A549 (cell line): ENCODE measurements around the gene EFEMP2. TPM values are rescaled to one million over a fixed set of nuclear protein-coding genes. Genes with fewer than 3 reads are reported as not detected.

Experiments used
- ATAC-seq, 2 experiments: fragments of 200-7000 bp in 1 of 2; fragments of >200 bp in 1 of 2; cut with Nextera tagmentation in 1 of 2; cut with Tn5 transposase in 1 of 2; 3 replicates each; pipeline versions ENCODE4 v1.8.0 to v1.9.1; 2018 to 2020; ENCODE audit warnings: mild to moderate bottlenecking in 1 of 2, moderate library complexity in 1 of 2
- CTCF ChIA-PET: fragments of 300-600 bp; sonication (Branson Sonifier 250); formaldehyde crosslinking; extraction: SDS; loops from one replicate; lab custom pipeline; 2021; ENCODE audit warnings: antibody characterized with exemption, inconsistent platforms; lab: Yijun Ruan, JAX
- POLR2A ChIA-PET: fragments of 350-600 bp; formaldehyde crosslinking; extraction: SDS; loops from one replicate; lab custom pipeline; 2021; ENCODE audit warnings: antibody characterized with exemption, inconsistent platforms; lab: Yijun Ruan, JAX
- DNase-seq, 2 experiments: peaks; one replicate each; pipeline versions ENCODE4 v3.0.0 to v3.0.0-alpha.2; 2011 to 2016; ENCODE audit warnings: low read depth in 1 of 2, low spot score in 1 of 2
- FAIRE-seq: peaks from 2 replicates; lab custom pipeline; 2011; peaks lifted over from hg19 to GRCh38; lab: Jason Lieb, UNC
- H3K27ac ChIP-seq, 2 experiments: fragments of >200 bp; sonication (Bioruptor Twin); formaldehyde crosslinking; 3 replicates each; pipeline ENCODE4 v1.5.1; 2016 to 2017
- H3K4me1 ChIP-seq: fragments of >200 bp; sonication (Bioruptor Twin); formaldehyde crosslinking; 3 replicates; pipeline ENCODE4 v1.6.1; 2016
- H3K4me2 ChIP-seq: fragments of >200 bp; sonication (Bioruptor Twin); formaldehyde crosslinking; 3 replicates; pipeline ENCODE4 v1.6.1; 2016
- H3K4me3 ChIP-seq: fragments of >200 bp; sonication (Bioruptor Twin); formaldehyde crosslinking; 3 replicates; pipeline ENCODE4 v1.5.1; 2016
- H3K9me3 ChIP-seq: fragments of >200 bp; sonication (Bioruptor Twin); formaldehyde crosslinking; 3 replicates; pipeline ENCODE4 v1.6.1; 2016
- CBX2 ChIP-seq: fragments of 200-600 bp; sonication (generic); IDR thresholded peaks from 2 replicates; pipeline ENCODE4 v1.6.1; 2016; ENCODE audit warnings: low read depth, mild to moderate bottlenecking, borderline replicate concordance
- CBX8 ChIP-seq: fragments of 200-600 bp; sonication (generic); IDR thresholded peaks from 2 replicates; pipeline ENCODE4 v1.6.1; 2016
- CEBPB ChIP-seq, 2 experiments: fragments of >200 bp in 1 of 2; sonication (Bioruptor Twin) in 1 of 2; formaldehyde crosslinking in 1 of 2; IDR thresholded peaks; 2 replicates each; pipeline ENCODE4 v1.6.1; 2012 to 2016
- E2F6 ChIP-seq: IDR thresholded peaks from 2 replicates; pipeline ENCODE4 v1.6.1; 2012; ENCODE audit warnings: low read depth, borderline replicate concordance
- EHMT2 ChIP-seq: fragments of 200-600 bp; sonication (generic); IDR thresholded peaks from 2 replicates; pipeline ENCODE4 v1.6.1; 2016; ENCODE audit warnings: antibody characterized with exemption, low read depth, mild to moderate bottlenecking, moderate library complexity
- EP300 ChIP-seq, 2 experiments: fragments of >200 bp; sonication (Bioruptor Twin); formaldehyde crosslinking; IDR thresholded peaks; 2 replicates in 1 of 2; 3 replicates in 1 of 2; pipeline ENCODE4 v1.6.1; 2016 to 2017
- ESRRA ChIP-seq: fragments of 150-350 bp; IDR thresholded peaks from 2 replicates; pipeline ENCODE4 v1.6.1; 2014; ENCODE audit warnings: mild to moderate bottlenecking, low read length, borderline replicate concordance
- FOSB ChIP-seq: fragments of 250-450 bp; sonication (Bioruptor Pico); IDR thresholded peaks from 2 replicates; pipeline ENCODE4 v1.5.0; 2020; ENCODE audit warnings: mild to moderate bottlenecking, moderate library complexity
- HEYL ChIP-seq: fragments of 250-450 bp; sonication (Bioruptor Pico); IDR thresholded peaks from 2 replicates; pipeline ENCODE4 v1.8.0; 2021; ENCODE audit warnings: mild to moderate bottlenecking, moderate library complexity
- JUN ChIP-seq, 2 experiments: fragments of >200 bp; sonication (Bioruptor Twin); formaldehyde crosslinking; IDR thresholded peaks; 2 replicates in 1 of 2; 3 replicates in 1 of 2; pipeline ENCODE4 v1.6.1; 2016 to 2017
- MAZ ChIP-seq: fragments of 150-350 bp; IDR thresholded peaks from 2 replicates; pipeline ENCODE4 v1.6.1; 2014; ENCODE audit warnings: antibody characterized with exemption, low read depth, low read length, borderline replicate concordance
- MYC ChIP-seq: IDR thresholded peaks from 2 replicates; pipeline ENCODE4 v1.6.1; 2012; ENCODE audit warnings: mild to moderate bottlenecking, inconsistent platforms, low read length, improper control_type of control experiment, borderline replicate concordance
- NFE2L2 ChIP-seq: fragments of 150-350 bp; conservative IDR thresholded peaks from 2 replicates; pipeline ENCODE4 v1.6.1; 2014; ENCODE audit warnings: low read length
- NPAS2 ChIP-seq: fragments of 250-450 bp; sonication (Bioruptor Pico); IDR thresholded peaks from 2 replicates; pipeline ENCODE4 v1.8.0; 2022; ENCODE audit warnings: mild to moderate bottlenecking, moderate library complexity, borderline replicate concordance
- NR3C1 ChIP-seq: fragments of >200 bp; sonication (Bioruptor Twin); formaldehyde crosslinking; IDR thresholded peaks from 3 replicates; pipeline ENCODE4 v1.6.1; 2017
- RAD21 ChIP-seq, 2 experiments: fragments of >200 bp in 1 of 2; sonication (Bioruptor Twin) in 1 of 2; formaldehyde crosslinking in 1 of 2; IDR thresholded peaks in 1 of 2; conservative IDR thresholded peaks in 1 of 2; 2 replicates in 1 of 2; 3 replicates in 1 of 2; pipeline ENCODE4 v1.6.1; 2012 to 2018; ENCODE audit warnings: inconsistent platforms in 1 of 2
- RFX5 ChIP-seq: fragments of 450-650 bp; IDR thresholded peaks from 2 replicates; pipeline ENCODE4 v1.7.1; 2014; ENCODE audit warnings: antibody characterized with exemption, mild to moderate bottlenecking, moderate library complexity
- RNF2 ChIP-seq: fragments of 200-600 bp; sonication (generic); IDR thresholded peaks from 2 replicates; pipeline ENCODE4 v1.6.1; 2016; ENCODE audit warnings: low read depth, mild to moderate bottlenecking, antibody characterized with exemption, moderate library complexity, borderline replicate concordance
- SMC3 ChIP-seq: fragments of >200 bp; sonication (Bioruptor Twin); formaldehyde crosslinking; IDR thresholded peaks from 3 replicates; pipeline ENCODE4 v1.6.1; 2018; ENCODE audit warnings: inconsistent platforms
- TFCP2L1 ChIP-seq: fragments of 250-450 bp; sonication (Bioruptor Pico); IDR thresholded peaks from 2 replicates; pipeline ENCODE4 v1.5.0; 2021; ENCODE audit warnings: mild to moderate bottlenecking
- TP53 ChIP-seq: fragments of 250-450 bp; sonication (Bioruptor Pico); IDR thresholded peaks from 2 replicates; pipeline ENCODE4 v1.5.0; 2021; ENCODE audit warnings: mild to moderate bottlenecking, moderate library complexity
- ZC3H11A ChIP-seq: fragments of 450-650 bp; IDR thresholded peaks from 2 replicates; pipeline ENCODE4 v1.6.1; 2014; ENCODE audit warnings: antibody characterized with exemption, mild to moderate bottlenecking
- ZSCAN20 ChIP-seq: fragments of 250-450 bp; sonication (Bioruptor Pico); IDR thresholded peaks from 2 replicates; pipeline ENCODE4 v1.8.0; 2022; ENCODE audit warnings: mild to moderate bottlenecking, moderate library complexity
- WGBS: methylation state at CpG from one replicate; pipeline ENCODE4 v1.1.6; 2017; ENCODE audit errors: missing lambda C conversion rate; 5-methylcytosine and 5-hydroxymethylcytosine counted together
- polyA plus RNA-seq, 4 experiments: library from polyadenylated mRNA; depleted of rRNA in 3 of 4; stranded (reverse); fragments of >200 nt; fragmentation: RNase III in 1 of 4; extraction: RNeasy Plus Mini Kit Qiagen cat#74134 plus additional on column Dnase treatment in 1 of 4; gene quantifications; 2 replicates in 3 of 4; 3 replicates in 1 of 4; pipeline ENCODE4 v1.2.3, GENCODE V29; 2011 to 2017
- TF ChIP-seq, protein P1 (sequence below): fragments of 250-450 bp; sonication (Bioruptor Pico); IDR thresholded peaks from 2 replicates; pipeline ENCODE4 v1.5.0; 2021; ENCODE audit warnings: mild to moderate bottlenecking, moderate library complexity, borderline replicate concordance
- TF ChIP-seq, protein P2 (sequence below): fragments of 150-350 bp; IDR thresholded peaks from 2 replicates; pipeline ENCODE4 v1.6.1; 2014; ENCODE audit warnings: low read depth, mild to moderate bottlenecking, low read length
- TF ChIP-seq, protein P3 (sequence below): IDR thresholded peaks from 2 replicates; pipeline ENCODE4 v1.6.1; 2012
- TF ChIP-seq, protein P4 (sequence below): fragments of >200 bp; sonication (Bioruptor Twin); formaldehyde crosslinking; IDR thresholded peaks from 3 replicates; pipeline ENCODE4 v1.5.1; 2016

Gene EFEMP2
- polyA plus RNA-seq, 2 of the 4 experiments (the other 2 are of a cell fraction) = 1.3 to 1.4 TPM

GRCh38 chr11:65870706-65871681, 1.6 kb downstream of the EFEMP2 start:
- Histone ChIP-seq H3K4me2 (no peak overlapping the region), H3K4me3 (no peak overlapping the region), H3K27ac (peak overlapping the region in 1 of 2 experiments; percentile 35; a peak in 2 of 6 replicates), H3K9me3 (no peaks in the 10 kb centered on the region), H3K4me1 (peaks cover 6% of the 10 kb centered on the region)
- TF ChIP-seq ZSCAN20 (no peak), EHMT2 (no peak), CEBPB (IDR thresholded peaks at IDR 0.05) (no peak), NPAS2 (CRISPR knock-in tag) (no peak), ZC3H11A (no peak), JUN (IDR thresholded peaks at IDR 0.05) (no peak), RNF2 (no peak), ESRRA (no peak), MYC (no peak), NR3C1 (no peak)
- TF ChIP-seq, protein P1, sequence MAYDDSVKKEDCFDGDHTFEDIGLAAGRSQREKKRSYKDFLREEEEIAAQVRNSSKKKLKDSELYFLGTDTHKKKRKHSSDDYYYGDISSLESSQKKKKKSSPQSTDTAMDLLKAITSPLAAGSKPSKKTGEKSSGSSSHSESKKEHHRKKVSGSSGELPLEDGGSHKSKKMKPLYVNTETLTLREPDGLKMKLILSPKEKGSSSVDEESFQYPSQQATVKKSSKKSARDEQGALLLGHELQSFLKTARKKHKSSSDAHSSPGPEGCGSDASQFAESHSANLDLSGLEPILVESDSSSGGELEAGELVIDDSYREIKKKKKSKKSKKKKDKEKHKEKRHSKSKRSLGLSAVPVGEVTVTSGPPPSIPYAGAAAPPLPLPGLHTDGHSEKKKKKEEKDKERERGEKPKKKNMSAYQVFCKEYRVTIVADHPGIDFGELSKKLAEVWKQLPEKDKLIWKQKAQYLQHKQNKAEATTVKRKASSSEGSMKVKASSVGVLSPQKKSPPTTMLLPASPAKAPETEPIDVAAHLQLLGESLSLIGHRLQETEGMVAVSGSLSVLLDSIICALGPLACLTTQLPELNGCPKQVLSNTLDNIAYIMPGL (CRISPR knock-in tag) = no peak
- TF ChIP-seq, protein P2, sequence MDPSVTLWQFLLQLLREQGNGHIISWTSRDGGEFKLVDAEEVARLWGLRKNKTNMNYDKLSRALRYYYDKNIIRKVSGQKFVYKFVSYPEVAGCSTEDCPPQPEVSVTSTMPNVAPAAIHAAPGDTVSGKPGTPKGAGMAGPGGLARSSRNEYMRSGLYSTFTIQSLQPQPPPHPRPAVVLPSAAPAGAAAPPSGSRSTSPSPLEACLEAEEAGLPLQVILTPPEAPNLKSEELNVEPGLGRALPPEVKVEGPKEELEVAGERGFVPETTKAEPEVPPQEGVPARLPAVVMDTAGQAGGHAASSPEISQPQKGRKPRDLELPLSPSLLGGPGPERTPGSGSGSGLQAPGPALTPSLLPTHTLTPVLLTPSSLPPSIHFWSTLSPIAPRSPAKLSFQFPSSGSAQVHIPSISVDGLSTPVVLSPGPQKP = no peak
- DNase-seq (no peak), FAIRE-seq (no peak), ATAC-seq (peak; percentile 6 to 7; a peak in 3 of 6 replicates)
- POLR2A ChIA-PET = interaction anchor here (0.8 to 2.9 kb wide), 7 partner anchors 10 to 18 kb away, joined by 3 to 15 read pairs (median 6); partner anchors contain the start of genes FIBP and MUS81
- 77% methylated on average over 15 of the region's 24 CpGs for WGBS
- CTCF ChIA-PET = interaction anchor here (1.1 to 7.5 kb wide), 5 partner anchors 10 to 159 kb away, joined by 3 to 158 read pairs (median 12); partner anchors contain the start of genes C11orf68, CFL1, FIBP and KAT5

DNA sequence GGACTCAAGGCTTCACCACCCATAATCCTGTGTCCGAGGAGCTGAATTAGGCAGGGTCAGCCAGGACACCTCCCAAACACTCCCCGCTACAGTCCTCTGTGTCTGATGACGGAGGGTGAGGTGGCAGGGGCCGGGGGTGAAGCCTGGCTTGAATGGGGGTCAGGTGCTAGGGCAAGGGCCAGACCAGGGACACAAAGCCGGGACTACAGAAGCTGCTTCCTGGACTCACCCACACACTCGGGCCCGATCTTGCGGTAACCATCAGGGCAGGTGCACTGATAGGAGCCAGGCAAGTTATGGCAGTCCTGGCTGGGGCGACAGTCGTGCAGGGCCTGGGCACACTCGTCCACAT, 2.3 kb downstream of the EFEMP2 start:
- no peak for TF ChIP-seq CBX8
- no peak for TF ChIP-seq E2F6
- TF ChIP-seq, protein P3, sequence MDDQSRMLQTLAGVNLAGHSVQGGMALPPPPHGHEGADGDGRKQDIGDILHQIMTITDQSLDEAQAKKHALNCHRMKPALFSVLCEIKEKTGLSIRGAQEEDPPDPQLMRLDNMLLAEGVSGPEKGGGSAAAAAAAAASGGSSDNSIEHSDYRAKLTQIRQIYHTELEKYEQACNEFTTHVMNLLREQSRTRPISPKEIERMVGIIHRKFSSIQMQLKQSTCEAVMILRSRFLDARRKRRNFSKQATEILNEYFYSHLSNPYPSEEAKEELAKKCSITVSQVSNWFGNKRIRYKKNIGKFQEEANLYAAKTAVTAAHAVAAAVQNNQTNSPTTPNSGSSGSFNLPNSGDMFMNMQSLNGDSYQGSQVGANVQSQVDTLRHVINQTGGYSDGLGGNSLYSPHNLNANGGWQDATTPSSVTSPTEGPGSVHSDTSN = no peak
- TF ChIP-seq TFCP2L1 (CRISPR knock-in tag) = no peak
- TF ChIP-seq EP300 (IDR thresholded peaks at IDR 0.05) = no peak
- no peak for TF ChIP-seq TP53
- no peak for TF ChIP-seq NFE2L2
- no peak for TF ChIP-seq HEYL (CRISPR knock-in tag)
- no peak for TF ChIP-seq MAZ
- no peak for TF ChIP-seq SMC3
- TF ChIP-seq NPAS2 (CRISPR knock-in tag) = no peak
- TF ChIP-seq, protein P4, sequence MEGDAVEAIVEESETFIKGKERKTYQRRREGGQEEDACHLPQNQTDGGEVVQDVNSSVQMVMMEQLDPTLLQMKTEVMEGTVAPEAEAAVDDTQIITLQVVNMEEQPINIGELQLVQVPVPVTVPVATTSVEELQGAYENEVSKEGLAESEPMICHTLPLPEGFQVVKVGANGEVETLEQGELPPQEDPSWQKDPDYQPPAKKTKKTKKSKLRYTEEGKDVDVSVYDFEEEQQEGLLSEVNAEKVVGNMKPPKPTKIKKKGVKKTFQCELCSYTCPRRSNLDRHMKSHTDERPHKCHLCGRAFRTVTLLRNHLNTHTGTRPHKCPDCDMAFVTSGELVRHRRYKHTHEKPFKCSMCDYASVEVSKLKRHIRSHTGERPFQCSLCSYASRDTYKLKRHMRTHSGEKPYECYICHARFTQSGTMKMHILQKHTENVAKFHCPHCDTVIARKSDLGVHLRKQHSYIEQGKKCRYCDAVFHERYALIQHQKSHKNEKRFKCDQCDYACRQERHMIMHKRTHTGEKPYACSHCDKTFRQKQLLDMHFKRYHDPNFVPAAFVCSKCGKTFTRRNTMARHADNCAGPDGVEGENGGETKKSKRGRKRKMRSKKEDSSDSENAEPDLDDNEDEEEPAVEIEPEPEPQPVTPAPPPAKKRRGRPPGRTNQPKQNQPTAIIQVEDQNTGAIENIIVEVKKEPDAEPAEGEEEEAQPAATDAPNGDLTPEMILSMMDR = no peak
- TF ChIP-seq FOSB = no peak
- no peak for TF ChIP-seq ESRRA
- no peak for TF ChIP-seq RFX5
- TF ChIP-seq CBX2 = no peak
- no peak for TF ChIP-seq RAD21 (conservative IDR thresholded peaks at IDR 0.05 in 1 of 2, IDR thresholded peaks at IDR 0.05 in 1 of 2)
- Histone ChIP-seq H3K27ac (no peak overlapping the region), H3K4me1 (peaks cover 6% of the 10 kb centered on the region), H3K4me2 (no peak overlapping the region), H3K4me3 (no peak overlapping the region), H3K9me3 (no peaks in the 10 kb centered on the region)
- CTCF ChIA-PET = interaction anchor here (1.3 to 7.5 kb wide), 4 partner anchors 10 to 159 kb away, joined by 3 to 158 read pairs (median 45); partner anchors contain the start of genes C11orf68, CFL1, FIBP and KAT5
- DNase-seq = no peak
- no peak for FAIRE-seq
- POLR2A ChIA-PET = interaction anchor here (0.8 to 2.9 kb wide), 3 partner anchors 11 to 18 kb away, joined by 3 to 15 read pairs (median 4); partner anchors contain the start of genes FIBP and MUS81
- WGBS = 88% methylated on average over 10 of the region's 11 CpGs
- ATAC-seq = peak; percentile 1 to 5; a peak in 3 of 6 replicates
